HG03066 (cell line): Measurements from ENCODE around the gene AMZ2.
"Not testable (repeated sequence)": the region's sequence is repeated elsewhere in the genome, so short reads cannot be mapped to it uniquely, and the experiment has no call there.

Source experiments
- ATAC-seq: cut with Tn5 transposase; IDR thresholded peaks from one replicate; pipeline ENCODE4 v1.9.1; 2021; ENCODE audit warnings: low read depth; ENCODE audit not compliant: unreplicated experiment

AMZ2 gene

GRCh38 chr17:68248199-68248825 is 469 bp downstream of the AMZ2 start:
- ATAC-seq, result no peak

GRCh38 chr17:68248891-68249290 is 1.0 kb downstream of the AMZ2 start:
- ATAC-seq, result no peak

- no peak for ATAC-seq
These were observed 1.5 kb downstream of the AMZ2 start for GRCh38 chr17:68249354-68249765.

- not testable (repeated sequence) for ATAC-seq
These were observed 5.6 kb downstream of the AMZ2 start for GRCh38 chr17:68253426-68253825.

- ATAC-seq, result no peak
These were observed 7.3 kb downstream of the AMZ2 start for GRCh38 chr17:68255151-68255550.

GRCh38 chr17:68255731-68256538 is 8.1 kb downstream of the AMZ2 start:
- no peak for ATAC-seq

GRCh38 chr17:68256701-68257100 is 8.9 kb downstream of the AMZ2 start:
- ATAC-seq, result not testable (repeated sequence)

- no peak for ATAC-seq
These were observed 10.1 kb downstream of the AMZ2 start for GRCh38 chr17:68257934-68258333.

GRCh38 chr17:68258890-68259647 is 11.2 kb downstream of the AMZ2 start:
- peak; percentile 89 for ATAC-seq

- not testable (repeated sequence) for ATAC-seq
These were observed 11.8 kb downstream of the AMZ2 start for GRCh38 chr17:68259648-68259951.

- ATAC-seq, result no peak
These were observed 12.4 kb downstream of the AMZ2 start for GRCh38 chr17:68260051-68260762.

GRCh38 chr17:68262467-68262866 is 14.6 kb downstream of the AMZ2 start:
- ATAC-seq, result not testable (repeated sequence)

GRCh38 chr17:68263101-68263681 is 15.3 kb downstream of the AMZ2 start:
- ATAC-seq, result not testable (repeated sequence)

GRCh38 chr17:68265833-68266232 is 18.0 kb downstream of the AMZ2 start:
- not testable (repeated sequence) for ATAC-seq

GRCh38 chr17:68273722-68274121 is 25.9 kb downstream of the AMZ2 start:
- no peak for ATAC-seq

- not testable (repeated sequence) for ATAC-seq
These were observed 28.5 kb downstream of the AMZ2 start for GRCh38 chr17:68276339-68276738.

GRCh38 chr17:68277807-68278206 is 30.0 kb downstream of the AMZ2 start:
- no peak for ATAC-seq

- not testable (repeated sequence) for ATAC-seq
These were observed 34.1 kb downstream of the AMZ2 start for GRCh38 chr17:68281965-68282364.

- no peak for ATAC-seq
These were observed 40.5 kb downstream of the AMZ2 start for GRCh38 chr17:68288375-68288774.

GRCh38 chr17:68288804-68289203 is 41.0 kb downstream of the AMZ2 start:
- ATAC-seq, result no peak
